ENCODE data around the gene GAS2L3.
"Not testable (repeated sequence)": the region's sequence is repeated elsewhere in the genome, so short reads cannot be mapped to it uniquely, and the experiment has no call there.

The GAS2L3 gene

GRCh38 chr12:100573292-100574186 lies at the start of gene GAS2L3:
Gene GAS2L3 (plus strand): TSS chr12:100573684. CDS start chr12:100594905, 21,221 bp downstream.
- DNase-seq: peak; percentile 28

DNA sequence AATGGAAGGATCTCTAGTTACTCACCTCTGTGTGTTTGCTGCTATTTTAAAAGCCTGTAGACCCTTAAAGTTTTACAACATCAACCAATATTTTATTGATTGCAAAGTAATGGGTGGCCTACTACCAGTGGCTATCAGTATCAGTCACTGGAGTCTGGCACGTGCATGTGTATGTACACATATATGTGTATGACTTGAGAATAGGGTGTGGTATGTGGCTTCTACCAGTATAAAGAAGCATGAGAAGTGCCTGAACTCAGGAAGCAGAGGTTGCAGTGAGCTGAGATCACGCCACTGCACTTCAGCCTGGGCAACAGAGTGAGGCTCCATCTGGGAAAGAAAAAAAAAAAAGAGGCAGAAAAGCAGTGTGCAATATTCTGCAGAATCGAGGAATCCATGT lies 45.5 kb upstream of the GAS2L3 start:
- DNase-seq: no peak

- no peak for DNase-seq
These were observed 44.9 kb upstream of the GAS2L3 start for GRCh38 chr12:100528471-100529127.

DNA sequence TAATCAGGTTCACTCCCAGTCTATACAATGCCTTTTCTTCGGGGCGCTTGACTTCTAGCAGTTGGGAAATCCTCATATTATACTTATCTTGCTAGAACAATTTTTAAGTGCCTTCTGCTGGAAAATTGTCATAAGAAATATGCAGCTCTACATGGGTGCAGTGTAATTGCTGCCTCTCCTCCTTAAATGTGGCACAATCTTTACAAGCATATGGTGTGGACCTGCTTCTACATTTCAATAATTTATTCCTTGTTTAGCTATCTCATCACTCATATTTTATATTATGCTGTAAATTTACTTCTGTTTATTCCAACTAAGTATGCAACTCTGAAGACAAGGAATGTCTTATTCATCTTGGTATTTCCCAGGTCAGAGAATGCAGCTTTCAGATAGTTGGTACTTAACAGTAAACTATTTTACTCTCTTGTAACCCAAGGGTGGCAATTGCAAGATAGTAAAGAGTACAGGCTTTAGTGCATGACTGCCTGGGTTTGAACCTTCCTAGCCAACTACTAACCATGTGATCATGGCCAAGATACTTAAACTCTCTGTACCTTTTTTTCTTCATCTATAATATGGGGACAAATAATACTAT lies 43.6 kb upstream of the GAS2L3 start:
- no peak for DNase-seq

DNA sequence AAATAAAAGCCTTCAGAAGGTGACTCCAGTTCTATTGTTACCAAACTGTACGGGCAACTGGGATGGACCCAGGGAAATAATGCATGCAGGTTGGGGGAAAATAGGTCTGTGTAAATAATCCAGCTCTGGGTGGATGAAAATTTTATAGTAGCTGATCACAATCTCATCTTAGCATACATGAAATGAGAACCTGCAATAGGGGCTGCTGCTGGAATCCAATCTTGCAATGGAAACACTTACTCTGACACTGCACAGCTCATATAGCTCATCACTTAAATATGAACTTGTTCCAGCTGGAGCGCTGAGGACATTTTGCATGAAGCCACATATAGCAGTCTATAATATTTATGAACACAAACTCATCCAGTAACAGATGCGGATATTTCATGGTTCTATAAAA lies 40.1 kb upstream of the GAS2L3 start:
- no peak for DNase-seq

GRCh38 chr12:100534625-100535227 lies 38.8 kb upstream of the GAS2L3 start:
- no peak for DNase-seq

DNA sequence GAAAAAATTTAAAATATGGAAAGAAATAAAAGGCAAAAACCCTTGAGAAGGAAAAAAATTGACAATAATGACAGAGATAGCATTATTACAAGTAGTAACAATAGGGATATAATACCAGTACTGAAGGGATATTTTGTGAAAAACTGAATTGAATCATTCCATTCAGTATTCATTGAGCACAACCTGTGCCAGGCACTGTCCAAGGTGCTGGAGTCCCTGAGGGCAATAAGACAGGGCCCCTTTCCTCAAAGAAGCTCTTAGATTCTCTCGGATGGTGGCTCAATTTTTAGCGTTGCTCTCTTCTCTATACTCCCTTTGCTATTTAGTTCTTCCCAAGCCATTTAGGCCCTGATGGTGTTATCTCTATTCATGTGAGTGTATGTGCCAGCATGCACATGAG lies 34.3 kb upstream of the GAS2L3 start:
- DNase-seq: no peak

DNA sequence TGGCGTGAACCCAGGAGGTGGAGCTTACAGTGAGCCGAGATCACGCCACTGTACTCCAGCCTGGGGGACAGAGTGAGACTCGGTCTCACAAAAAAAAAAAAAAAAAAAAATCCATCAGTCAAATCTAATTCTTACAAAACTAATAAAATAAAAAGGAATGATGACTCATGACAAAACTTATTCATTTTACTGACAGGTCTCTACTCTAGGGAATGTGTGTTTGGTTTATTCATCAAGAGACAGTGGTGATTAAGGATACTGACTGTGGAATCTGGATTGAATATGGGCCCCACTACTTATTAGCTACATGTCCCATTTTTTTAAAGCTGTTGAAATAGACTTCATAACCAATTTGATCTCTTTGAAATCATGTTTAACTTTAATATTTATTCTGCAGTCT lies 29.3 kb upstream of the GAS2L3 start:
- DNase-seq: no peak

DNA sequence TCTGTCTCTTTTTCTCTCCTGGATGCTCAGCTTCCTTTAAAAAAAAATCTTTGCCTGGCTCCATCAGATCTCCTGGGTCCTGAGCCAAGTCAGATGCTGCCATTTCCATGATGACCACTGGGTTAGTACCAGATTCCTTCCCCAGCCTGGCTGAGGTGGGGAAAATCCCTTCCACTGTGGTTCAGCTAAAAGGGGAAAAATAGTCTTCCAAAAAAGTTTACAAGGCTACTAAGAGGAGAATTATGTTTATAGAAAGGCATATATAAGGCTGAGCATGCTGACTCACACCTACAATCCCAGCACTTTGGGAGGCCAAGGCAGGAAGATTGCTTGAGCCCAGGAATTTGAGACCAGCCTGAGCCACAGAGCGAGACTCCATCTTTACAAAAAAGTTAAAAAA lies 28.4 kb upstream of the GAS2L3 start:
- DNase-seq: no peak

DNA sequence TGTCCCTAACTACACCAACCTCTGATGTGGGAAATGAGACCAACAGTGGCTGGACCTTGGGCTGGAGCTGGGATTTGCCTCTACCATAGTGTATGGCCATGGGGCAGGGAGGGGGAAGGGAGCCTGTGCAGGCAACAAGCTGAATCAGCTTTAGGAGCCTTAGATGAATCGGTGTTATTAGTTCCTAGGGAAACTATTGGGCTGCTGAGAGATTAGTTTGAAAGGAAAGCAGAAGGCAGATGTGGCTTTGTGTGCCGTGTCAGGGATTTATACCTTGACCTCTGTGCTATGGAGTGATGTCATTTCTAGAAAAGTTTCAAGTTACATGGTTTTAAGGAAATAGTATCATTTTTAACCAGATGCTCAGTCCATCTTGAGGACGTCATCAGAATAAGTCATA lies 19.5 kb upstream of the GAS2L3 start:
- no peak for DNase-seq

- DNase-seq: no peak
These were observed 18.8 kb upstream of the GAS2L3 start for GRCh38 chr12:100554608-100555077.

GRCh38 chr12:100555722-100556121 lies 17.8 kb upstream of the GAS2L3 start:
- DNase-seq: no peak

GRCh38 chr12:100557357-100557756 lies 16.1 kb upstream of the GAS2L3 start:
- no peak for DNase-seq

DNA sequence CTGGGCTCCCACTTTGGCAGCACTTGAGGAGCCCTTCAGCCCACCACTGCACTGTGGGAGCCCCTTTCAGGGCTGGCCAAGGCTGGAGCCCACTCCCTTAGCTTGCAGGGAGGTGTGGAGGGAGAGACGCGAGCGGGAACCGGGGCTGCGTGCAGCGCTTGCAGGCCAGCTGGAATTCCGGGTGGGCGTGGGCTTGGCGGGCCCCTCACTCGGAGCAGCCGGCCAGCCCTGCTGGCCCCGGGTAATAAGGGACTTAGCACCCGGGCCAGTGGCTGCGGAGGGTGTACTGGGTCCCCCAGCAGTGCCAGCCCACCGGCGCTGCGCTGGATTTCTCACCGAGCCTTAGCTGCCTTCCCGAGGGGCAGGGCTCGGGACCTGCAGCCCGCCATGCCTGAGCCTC lies 14.2 kb upstream of the GAS2L3 start:
- DNase-seq: not testable (repeated sequence)

DNA sequence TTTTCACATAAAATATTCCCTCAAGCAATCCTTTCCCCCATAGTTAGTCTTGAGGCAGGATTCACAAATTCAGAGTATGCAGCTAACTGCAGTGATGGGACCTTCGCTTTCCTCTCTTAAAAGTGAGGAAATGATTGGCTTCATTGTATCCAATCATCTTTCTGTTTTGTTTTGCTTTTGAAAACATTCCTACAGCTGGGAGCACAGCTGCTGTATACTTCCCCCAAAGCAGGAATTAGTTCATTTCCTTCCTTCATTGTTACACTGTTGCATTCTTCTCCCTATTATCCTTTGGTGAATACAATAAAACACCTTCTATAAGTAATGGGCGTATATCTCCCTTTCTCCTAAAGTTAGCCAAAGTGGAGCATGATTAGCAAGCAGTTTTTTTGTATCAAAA lies 9.4 kb upstream of the GAS2L3 start:
- DNase-seq: no peak

DNA sequence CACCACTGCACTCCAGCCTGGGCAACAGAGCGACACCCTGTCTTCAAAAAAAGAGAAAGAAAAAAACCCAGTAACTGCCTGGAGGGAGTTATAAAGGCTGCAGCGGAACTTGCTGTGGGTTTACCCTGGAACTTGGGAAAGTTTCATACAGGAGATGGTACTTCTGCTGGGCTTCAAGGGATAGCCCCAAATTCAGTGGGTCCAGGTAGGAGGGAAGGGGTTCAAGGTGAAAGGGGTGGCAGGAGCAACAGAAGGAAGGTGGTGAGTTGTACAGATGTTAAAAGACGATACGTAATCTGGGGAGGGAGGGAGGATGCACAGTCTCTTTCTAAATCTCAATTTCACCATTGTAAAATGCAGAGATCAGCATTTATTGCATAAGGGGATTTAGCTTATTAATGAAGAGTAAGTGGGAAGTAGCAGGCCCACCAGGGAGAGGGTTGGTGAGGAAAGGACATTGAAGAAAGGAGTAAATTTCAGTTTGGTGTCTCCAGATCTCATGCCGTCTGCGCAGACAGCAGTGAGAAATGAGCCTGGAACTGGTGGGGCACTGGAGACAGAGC lies 8.5 kb upstream of the GAS2L3 start:
- DNase-seq: no peak

DNA sequence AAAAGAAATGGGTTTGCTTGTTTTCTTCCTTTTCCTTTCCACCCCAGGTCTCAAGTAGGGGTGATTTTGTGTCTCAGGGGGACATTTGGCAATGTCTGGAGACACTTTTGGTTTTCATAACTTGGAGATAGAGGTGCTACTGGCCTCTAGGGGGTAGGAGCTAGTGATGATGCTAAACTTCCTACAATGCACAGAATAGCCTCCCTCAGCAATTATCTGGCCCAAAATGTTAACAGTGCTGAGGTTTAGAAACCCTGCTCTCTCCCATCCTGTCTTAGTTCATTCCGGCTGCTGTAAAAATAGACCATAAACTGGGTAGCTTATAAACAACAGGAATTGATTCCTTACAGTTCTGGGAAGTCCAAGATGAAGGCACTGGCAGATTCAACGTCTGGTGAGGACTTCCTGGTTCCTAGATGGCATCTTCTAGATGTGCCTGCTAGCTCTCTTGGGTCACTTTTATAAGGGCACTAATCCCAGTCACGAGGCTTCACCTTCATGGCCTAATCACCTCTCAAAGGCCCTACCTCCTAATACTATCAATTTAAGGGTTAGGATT lies 7.4 kb upstream of the GAS2L3 start:
- DNase-seq: no peak

GRCh38 chr12:100566887-100567637 lies 6.4 kb upstream of the GAS2L3 start:
- no peak for DNase-seq

- no peak for DNase-seq
These were observed 5.5 kb upstream of the GAS2L3 start for GRCh38 chr12:100567945-100568344.

DNA sequence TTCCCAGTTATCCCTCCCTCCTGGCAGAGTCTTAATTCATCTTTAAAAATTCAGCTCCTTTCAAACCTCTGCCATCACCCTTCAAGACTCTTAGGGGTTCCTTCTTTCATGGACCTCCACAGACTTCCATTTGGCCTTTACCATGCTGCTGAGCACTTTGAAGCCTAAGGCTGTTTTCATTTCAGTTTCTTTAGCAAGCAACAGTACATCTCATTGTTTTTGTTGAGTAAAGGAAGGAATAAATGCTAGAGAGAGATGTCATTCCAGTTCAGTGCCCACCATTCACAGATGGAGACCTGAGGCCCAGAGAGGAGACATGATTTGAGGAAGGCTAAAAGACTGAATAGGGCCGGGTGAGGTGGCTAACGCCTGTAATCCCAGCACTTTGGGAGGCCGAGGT lies 1.3 kb upstream of the GAS2L3 start:
- no peak for DNase-seq

GRCh38 chr12:100574187-100575074 lies 947 bp downstream of the GAS2L3 start:
- no peak for DNase-seq

All from stimulated activated naive CD4-positive, alpha-beta T cell treated with Interleukin-2 at 50 U/mL for 16 hours (primary cell).